Amniotic stem cell (primary cell): ENCODE results near the gene TSFM.

Experiments
- DNase-seq: peaks from one replicate; lab custom pipeline; 2025; lab: John Stamatoyannopoulos, UW

Gene TSFM

DNA sequence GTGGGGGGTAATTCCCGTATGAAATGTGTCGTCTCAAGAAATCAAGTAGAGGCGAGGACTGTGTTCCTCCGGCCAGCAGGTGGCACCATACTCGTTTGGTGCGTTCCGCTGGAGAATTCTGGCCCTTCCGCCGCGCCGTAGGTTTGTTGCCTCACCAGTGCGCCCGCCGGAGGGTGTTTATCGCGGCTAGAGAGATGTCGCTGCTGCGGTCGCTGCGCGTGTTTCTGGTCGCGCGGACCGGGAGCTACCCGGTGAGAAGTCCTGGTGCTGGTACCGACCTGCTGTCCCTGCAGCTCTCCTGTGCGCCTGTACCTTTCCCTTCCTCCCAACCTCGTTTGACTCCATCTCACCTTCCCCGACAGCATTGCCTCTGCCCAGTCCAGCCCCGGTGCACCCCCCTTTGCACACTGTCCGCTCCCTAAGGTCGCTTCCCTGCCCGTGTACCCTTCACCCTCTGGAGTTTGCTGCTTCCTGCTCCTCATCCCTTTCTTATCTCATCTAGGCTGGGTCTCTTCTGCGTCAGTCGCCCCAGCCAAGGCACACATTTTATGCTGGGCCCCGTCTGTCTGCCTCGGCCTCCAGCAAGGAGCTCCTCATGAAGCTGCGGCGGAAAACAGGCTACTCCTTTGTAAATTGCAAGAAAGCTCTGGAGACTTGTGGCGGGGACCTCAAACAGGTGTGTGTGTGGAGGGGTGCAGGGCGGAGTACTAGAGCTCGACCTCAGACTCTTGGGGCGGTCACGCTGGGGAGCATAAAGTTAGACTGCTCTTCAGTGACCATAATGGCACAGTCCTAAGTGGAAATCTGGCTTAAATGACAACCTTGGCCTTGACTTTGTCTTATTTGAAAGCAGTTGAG lies at the start of gene TSFM:
TSFM (plus strand) TSS at position 180 of the 858 bp plus-strand sequence; CDS start at position 195, 15 bp downstream.
- DNase-seq, result peak; percentile 95

DNA sequence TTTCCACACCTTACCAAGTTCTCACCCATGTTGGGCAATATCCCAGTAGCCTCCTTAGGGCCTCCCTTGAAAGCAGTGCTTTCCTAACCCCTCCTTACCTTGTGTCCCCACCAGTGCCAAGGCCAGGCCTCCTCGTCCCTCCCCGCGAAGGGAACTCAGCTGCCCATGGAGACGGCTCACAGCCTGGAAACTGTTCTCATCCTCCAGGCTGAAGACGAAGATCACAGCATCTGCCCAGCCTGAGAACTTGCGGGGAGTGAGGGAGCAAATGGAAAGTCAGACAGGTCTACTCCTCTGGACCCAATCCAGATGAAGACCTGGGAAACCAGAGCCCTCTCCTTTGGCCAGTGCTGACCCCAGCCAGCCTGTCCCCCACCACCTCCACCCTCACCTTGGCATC lies 48.7 kb upstream of the TSFM start:
- no peak for DNase-seq

DNA sequence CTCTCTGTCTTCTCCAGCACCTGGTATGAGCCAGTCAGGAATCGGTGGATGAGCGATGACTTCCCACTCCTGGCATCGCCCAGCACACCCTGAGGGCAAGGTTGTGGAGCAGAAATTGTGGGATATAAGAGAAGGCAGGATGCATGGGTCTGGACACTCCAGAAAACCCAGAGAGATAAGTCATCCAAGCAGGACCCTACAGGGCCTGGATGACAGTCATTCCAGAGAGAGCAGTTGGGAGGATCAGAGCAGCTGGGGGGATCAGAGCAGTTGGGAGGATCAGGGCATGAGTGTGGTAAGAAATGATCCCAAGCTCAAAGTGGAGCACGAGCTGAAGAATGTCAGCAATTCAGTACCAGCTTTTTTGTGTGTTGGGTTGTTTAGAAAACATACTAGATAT lies 48.0 kb upstream of the TSFM start:
- DNase-seq, result no peak

DNA sequence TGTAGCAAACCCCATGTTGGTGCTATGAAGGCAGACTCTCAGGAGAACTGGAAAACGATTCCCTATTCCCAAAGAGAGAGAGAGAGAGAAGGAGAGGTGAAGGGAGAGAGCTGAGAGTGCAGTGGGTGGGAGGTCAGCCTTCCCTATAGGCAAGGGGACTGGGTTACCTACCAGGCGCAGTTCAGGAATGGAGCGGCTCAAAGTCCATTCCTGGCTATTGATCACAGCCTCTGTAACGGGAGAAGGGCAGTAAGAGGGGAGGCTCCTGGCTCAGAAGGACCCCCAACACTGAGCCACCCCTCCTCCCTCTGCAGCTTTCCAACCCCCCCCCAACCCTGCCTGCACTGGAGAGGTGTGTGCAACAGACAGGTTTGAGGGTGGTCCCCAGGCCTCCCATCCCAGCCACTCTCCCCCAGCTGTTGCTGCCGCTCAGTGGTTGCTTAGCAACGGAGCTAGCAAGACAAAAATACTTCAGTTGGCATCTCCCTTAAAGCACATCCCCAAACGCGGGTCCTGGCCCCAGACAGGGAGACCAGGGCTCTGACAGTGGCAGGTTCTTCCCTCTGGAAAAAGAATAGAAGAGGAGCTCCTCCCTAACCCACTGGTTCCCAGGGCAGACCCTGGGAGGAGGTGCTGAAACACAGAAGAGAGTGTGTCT lies 47.3 kb upstream of the TSFM start:
- DNase-seq, result no peak

DNA sequence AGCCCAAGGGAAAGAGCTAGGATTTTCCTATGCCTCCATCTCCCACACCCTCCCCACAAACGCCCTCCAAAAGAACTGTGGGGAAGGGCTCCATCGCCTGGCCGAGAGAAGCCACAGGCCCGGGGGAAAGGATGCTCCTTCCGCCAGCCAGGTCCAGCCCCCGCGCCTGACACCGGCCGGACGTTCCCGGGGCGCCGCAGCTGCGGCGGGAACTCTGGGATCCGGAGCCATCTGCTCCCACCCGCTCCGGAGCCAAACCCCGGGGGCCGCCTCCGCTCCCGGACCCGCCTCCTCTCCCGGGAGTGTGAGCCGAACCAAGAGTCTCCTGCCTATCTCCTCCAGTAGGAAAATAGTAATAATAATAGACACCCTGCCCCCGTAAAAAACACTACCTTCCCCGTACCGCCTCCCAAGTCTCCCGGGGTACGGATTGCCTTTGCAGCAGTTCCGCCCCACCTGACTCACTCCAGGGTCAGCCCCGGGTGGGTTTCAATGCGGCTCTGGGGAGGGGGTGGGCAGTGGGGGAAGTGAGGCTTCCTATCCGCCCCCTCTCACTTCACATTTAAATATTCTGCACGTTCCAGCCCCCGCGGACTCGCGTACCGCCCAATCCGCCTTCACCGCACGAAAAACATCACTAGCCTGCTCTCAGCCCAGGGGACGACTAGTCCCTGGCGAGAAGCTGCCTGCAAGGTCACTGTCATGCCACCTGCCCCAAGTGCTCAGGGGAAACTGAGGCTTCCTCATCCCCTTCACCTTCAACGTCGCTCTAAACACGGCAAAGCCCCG lies 46.4 kb upstream of the TSFM start:
- no peak for DNase-seq

DNA sequence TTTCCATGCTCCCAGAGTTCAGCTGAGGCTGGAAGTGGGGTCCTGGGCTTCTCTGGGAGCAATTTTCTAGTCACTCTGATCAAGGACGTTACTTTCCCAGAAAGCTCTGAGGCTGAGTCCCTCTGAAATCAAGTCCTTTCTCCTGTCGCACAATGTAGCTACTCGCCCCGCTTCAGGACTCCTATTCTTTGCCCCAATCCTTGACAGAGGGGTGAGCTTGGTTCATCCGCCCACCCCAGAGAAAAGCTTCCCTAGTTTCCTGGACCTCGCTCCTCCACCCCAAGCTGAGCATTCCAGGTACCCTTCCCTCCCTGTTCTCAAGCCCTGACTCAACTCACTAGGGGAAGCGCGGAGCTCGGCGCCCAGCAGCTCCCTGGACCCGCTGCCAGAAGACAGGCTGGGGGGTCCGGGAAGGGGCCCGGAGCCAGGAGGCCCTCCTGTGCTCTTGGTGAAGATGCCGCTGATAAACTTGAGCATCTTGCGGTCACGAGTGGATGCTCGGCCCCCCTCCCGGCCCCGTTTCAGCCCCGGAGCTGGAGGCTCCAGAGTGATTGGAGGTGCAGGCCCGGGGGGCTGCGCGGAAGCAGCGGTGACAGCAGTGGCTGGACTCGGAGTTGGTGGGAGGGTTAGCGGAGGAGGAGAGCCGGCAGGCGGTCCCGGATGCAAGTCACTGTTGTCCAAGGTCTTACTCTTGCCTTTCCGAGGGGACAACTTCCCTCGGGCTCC lies 45.7 kb upstream of the TSFM start:
- no peak for DNase-seq

DNA sequence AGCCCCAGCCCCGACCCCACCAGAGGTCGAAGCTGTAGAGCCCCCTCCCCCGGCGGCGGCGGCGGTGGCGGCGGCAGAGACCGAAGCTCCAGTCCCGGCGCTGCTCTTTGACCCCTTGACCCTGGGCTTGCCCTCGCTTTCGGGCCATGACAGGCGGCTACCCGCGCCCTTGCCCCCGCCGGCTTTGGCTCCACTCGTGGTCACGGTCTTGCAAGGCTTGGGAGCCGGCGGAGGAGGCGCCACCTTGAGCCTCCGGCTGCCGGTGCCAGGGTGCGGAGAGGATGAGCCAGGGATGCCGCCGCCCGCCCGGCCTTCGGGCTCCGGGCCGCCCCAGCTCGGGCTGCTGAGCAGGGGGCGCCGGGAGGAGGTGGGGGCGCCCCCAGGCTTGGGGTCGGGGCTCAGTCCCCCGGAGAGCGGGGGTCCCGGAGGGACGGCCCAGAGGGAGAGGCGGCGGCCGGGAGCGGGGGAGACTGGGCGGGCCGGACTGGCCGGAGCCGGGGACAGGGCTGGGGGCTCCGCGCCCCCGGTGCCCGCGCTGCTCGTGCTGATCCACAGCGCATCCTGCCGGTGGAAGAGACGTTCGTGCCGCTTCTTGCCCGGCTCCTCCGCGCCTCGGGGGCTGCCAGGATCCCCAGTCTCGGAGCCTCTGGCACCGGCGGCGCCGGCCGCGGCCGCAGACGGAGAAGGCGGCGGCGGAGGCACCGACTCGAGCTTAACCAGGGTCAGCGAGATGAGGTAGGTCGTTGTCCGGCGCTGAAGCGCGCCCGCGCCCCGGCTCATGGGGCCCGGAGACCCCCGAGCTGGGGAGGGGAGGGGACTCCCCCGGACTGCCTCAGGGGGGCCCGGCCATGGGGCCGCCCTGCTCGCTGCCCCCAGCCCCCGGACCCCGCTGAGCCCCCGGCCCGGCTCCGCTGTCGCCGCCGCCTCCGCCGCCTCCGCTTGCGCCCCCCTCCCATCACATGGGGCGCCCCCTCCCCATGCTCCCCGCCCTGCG lies 44.8 kb upstream of the TSFM start:
- no peak for DNase-seq

DNA sequence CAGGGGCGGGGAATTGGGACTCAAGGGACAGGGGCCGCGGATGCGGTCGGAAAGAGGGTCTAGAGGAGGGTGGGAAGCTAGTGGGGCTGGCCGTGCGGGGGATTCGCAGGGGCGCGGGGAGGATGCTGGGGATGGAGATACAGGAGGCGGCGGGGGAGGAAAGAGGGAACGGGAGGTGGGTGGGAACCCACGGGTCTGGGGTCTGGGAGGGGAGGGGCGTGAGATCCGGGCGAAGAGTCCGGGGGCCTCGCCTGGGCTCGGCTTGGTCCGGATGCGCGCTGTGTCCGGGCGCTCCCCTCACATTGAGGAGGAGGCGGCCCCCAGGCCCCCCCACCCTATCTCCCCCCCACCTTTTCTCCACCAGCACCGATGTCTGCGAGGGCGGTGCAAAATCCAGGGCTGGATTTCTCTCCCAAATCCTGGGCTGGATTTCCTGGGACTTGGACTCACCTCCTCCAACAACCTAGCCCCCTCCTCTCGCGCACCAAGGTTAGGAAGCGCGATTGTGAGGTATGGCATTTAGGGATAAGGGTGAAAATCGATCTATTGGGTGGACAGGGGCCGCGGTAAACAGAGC lies 43.8 kb upstream of the TSFM start, which contains the start of gene AGAP2:
AGAP2 (minus strand) TSS at position 82 of the 577 bp plus-strand sequence. CDS start 496 bp downstream, outside the sequence.
- no peak for DNase-seq

DNA sequence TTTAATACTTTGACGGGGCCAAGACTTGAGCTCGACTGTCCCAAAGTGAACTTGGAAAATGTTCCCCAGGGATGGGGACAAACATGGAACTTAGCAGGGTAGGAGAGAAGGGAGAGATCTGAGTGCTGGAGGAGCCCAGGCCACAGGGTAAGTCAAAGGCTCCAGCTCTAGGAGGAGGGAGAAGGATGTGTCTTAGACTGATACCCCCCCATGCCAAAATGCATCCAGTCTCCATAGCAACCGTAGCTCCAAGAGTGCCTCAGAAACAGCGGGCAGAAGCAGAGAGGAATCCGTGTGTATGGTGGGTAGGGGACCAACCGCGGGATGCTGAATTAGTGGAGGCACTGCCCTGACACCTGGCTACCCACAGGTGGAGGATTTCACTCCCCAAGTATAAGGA lies 43.2 kb upstream of the TSFM start:
- no peak for DNase-seq

DNA sequence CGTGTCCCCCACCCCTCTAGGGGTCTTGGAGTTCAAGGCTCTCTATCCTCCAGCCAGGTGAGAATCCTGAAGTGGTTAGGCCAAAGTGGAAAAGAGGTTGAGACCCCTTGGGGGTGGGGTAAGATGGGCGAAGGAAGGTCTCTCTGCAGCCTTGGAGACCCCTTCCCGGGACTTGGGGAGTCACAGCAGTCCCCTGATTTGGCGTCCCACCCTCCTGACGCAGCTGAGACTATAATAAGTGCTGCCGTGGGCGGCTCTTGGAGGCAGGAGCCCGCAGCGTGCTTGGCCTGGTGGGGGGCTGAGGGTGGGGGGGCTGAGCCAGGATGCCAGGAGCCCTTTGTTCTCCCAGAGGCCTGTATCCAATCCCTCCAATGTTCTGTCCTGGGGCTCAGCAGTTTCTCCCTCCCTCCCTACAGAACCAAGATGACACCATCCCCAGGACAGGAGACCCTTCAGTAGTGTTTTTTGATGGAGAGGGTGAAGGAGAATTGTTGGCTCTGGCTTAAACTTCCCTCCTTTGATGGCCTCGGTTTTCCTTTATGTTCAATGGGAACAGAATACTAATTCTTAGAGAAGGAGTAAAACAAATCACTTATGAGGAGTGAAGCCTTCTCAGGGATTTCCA lies 42.6 kb upstream of the TSFM start:
- no peak for DNase-seq

DNA sequence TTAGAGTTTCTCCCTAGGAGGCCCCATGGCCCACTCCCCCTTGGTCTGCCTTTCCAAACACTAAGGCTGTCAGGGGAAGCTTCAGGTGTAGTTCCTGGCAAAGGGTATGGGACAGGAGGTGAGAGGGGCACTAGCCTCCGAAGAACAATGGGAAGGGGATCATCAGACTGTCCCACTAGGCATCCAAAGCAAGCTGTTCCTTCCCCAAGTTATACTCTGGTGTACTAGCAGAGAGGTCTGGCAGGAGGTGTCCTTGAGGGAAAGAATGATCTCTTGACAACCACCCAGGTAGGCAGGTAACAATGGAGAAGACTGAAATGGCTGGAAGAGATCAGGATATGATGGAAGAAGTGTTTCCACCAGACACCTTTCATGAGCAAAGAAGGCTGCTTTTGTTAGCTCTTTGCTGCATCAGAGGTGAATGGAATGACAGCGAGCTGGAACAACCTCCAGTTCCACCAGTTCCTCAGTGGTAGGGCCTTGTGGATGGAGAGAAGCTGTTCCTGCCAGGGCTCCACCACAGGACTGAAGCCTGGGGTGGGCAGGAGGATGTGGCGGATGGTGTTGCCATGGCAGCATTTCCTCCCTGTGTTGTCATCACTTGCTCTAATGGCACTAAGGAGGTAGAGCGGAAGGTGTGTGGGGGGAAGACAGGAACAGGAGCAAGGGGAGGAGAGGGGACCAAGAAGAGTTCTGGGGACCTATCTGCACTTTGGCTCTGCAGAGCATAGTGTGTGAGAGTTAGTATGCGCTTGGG lies 41.8 kb upstream of the TSFM start:
- DNase-seq, result no peak

DNA sequence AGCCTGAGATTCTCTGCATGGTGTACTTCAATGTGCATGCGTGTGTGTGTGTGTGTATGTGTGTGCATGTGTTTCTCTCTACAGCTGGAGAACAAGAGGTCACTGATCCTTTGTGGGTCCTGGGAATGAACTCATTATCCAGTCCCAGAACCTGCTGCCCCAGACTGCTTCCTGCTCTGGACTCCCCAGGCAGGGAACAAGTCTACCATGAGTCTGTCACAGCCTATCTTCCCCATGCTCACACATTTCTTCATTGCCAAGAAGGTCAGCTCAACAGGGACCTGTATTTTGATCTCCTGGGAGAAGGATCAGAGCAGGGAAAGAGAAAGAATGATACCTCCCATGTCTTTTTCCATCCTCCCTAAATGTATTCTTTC lies 41.2 kb upstream of the TSFM start:
- DNase-seq, result no peak

DNA sequence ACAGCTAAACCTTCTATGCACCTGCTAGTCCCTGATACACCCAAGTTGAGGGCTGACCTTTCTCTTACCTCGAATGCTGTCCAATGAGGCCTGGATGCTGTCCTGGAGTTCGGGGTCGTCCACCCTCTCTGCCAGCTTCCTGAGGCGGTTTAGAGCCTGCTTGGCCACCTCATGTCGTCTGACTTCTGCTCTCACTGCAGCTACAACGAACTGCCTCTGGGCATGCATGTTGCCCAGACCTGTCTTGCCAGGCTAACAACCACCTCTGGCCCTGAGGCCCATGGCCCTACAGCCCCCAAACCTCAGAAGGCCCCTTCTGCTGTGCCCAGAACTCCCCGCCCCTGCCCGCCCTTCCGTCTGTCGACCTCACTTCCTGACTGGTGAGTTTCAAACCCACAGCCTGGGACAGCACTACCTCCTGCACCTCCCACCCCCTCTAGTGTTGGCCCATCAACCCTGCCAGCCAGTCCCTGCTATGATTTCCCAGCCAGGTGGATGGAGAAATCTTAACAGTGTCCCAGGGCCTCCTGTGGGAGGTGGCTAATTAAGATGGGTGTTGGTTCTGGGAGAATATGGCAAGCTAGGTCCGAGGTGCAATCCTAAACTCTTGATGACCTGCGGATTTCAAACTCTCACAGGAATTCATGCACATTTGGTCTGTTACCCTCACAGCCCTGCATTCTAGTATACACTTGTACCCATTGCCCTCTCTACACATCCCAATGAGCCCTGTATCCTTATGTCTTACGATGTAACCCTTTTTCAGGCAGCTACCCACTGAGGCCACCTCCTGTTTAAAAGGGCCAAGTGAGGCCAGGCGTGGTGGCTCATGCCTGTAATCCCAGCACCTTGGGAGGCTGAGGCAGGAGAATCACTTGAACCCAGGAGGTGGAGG lies 40.5 kb upstream of the TSFM start:
- no peak for DNase-seq

DNA sequence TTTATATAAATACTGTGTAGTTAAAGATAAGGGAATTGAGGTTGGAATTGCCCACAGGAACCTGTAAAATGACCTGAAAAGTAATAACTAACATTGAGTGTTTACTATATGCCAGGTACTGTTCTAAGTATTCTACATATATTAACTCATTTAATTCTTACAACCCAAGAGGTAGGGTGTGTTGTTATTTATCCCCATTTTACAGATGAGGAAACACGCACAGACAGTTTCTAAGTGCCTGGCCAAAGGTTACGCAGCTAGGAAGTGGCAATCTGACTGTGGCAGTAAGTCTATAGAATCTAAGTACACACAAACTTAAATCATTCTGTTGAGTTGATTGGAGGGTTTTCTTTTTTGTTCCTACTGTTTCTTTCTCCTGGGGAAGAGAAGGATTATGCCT lies 38.8 kb upstream of the TSFM start:
- no peak for DNase-seq

DNA sequence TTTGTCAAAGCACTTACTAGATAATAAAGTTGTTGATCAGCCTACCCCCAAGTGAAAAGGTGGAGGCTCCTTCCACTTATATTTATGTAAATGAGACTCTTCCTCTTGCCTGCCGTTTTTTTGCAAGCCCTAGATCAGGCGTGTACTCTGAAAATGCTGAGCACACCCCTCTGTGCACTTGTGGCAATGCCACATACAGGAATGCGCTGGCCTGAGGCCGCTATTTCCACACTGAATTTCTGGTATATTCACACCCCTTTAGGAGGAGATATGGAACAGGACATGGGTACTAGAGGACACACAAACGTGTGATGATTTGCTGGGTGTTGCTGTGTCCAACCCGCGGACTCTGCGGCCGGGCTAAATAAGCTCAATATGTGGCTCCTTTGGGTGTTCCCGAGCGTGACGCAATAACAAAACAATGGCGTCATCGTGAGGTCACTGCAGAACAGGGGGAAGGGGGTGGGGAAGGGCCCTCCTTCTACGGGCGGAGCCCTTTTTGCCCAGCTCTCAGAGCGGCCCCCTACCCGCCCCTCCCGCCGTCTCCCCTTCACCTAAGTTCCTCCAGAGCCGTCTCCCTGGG lies 38.3 kb upstream of the TSFM start:
- peak; percentile 59 for DNase-seq

DNA sequence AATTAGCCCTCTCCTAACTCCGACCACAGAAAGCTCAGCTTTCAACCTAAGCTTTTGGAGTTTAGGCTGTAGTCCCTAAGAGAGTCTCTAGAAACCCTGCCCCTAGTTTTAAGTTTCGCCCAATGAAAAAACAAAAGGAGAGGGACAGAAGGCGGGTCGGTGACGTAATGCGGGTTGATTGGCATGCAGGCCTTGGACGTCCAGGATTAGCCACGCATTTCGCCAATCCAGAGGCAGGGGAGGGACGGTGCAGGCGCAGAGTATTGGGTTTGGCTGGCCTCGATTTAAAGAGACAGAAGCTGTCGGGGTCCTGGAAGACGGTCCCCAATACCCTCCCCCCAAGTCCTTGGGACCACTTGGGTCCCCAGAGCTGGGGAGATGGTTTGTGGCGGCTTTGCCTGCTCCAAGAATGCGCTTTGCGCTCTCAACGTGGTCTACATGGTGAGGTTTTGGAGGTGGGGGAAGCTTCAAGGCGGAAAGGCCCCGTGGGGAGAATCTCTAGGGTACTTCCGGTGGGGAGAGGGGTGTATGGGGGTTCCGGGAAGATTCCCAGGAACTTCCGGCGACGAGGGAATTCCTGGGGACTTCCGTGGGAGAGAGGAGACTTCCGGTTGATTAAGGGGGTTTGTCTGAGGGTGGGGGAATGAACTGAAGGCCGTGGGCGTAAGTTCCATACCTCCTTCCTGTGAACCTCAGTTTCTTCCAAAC lies 37.7 kb upstream of the TSFM start, which contains the start of gene TSPAN31:
TSPAN31 (plus strand) TSS at position 263 of the 708 bp plus-strand sequence; CDS start at position 379, 116 bp downstream.
- DNase-seq, result peak; percentile 94

DNA sequence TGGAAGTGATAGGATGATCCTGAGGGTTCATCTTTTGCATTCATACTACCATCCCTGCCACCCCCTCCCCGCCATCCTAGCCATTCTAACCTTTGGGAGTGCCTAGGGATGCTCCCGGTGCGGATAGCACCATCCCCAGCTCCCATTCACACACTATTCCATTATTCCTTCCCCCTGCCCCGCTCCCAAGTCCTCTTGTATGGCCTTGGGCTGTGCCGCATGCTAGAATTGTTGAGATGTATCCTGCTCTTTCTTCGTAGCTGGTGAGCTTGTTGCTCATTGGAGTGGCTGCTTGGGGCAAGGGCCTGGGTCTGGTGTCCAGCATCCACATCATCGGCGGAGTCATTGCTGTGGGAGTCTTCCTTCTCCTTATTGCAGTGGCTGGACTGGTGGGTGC lies 37.1 kb upstream of the TSFM start:
- no peak for DNase-seq
